Activated CD4-positive, alpha-beta memory T cell treated with anti-CD3 and anti-CD28 coated beads for 36 hours (primary cell): ENCODE results near the gene DOCK3. TPM values are rescaled to one million over a fixed set of nuclear protein-coding genes. Genes with fewer than 3 reads are reported as not detected.
"Not testable (repeated sequence)": the region's sequence is repeated elsewhere in the genome, so short reads cannot be mapped to it uniquely, and the experiment has no call there.

ENCODE experiments used
- CTCF ChIA-PET: fragments of 350-600 bp; sonication (Branson Sonifier 250); formaldehyde crosslinking; loops from one replicate; lab custom pipeline; 2021; ENCODE audit warnings: antibody characterized with exemption, inconsistent platforms; lab: Charles Lee
- POLR2A ChIA-PET: fragments of 350-600 bp; sonication (Branson Sonifier 250); formaldehyde crosslinking; loops from one replicate; lab custom pipeline; 2021; ENCODE audit warnings: antibody characterized with exemption; lab: Charles Lee
- DNase-seq: peaks from one replicate; pipeline ENCODE4 v3.0.0-alpha.2; 2020
- H3K27ac Mint-ChIP-seq: one replicate; pipeline ENCODE4 v1.8.0; 2021; ENCODE audit warnings: mixed read lengths
- H3K27me3 Mint-ChIP-seq: one replicate; pipeline ENCODE4 v1.8.0; 2021; ENCODE audit warnings: mixed read lengths
- H3K36me3 Mint-ChIP-seq: one replicate; pipeline ENCODE4 v1.8.0; 2021; ENCODE audit warnings: mixed read lengths
- H3K4me1 Mint-ChIP-seq: one replicate; pipeline ENCODE4 v1.8.0; 2021; ENCODE audit warnings: low read depth, mixed read lengths
- H3K4me3 Mint-ChIP-seq: one replicate; pipeline ENCODE4 v1.8.0; 2021; ENCODE audit warnings: mild to moderate bottlenecking, mixed read lengths
- H3K9me3 Mint-ChIP-seq: one replicate; pipeline ENCODE4 v1.8.0; 2021; ENCODE audit warnings: mixed read lengths
- intact Hi-C: fragments of 100-400 bp; cut with micrococcal nuclease; formaldehyde crosslinking; loops from one replicate; pipeline ENCODE4 v1.15.1; 2023
- total RNA-seq, 2 experiments: library from RNA; stranded (reverse); gene quantifications; one replicate each; pipeline ENCODE4 v1.2.3, GENCODE V29; 2021

The DOCK3 gene
- total RNA-seq, 2 experiments from 2014 or later: 2.7 to 2.9 TPM

GRCh38 chr3:51354172-51354571, 679.4 kb downstream of the DOCK3 start:
- CTCF ChIA-PET: no interaction called here
- no peaks in the 10 kb centered on the region for H3K27me3 Mint-ChIP-seq
- DNase-seq: no peak
- no peaks in the 10 kb centered on the region for H3K36me3 Mint-ChIP-seq
- intact Hi-C loops: no loop called here
- POLR2A ChIA-PET: no interaction called here
- H3K4me1 Mint-ChIP-seq: no peaks in the 10 kb centered on the region
- H3K9me3 Mint-ChIP-seq: no peaks in the 10 kb centered on the region
- no peak overlapping the region for H3K27ac Mint-ChIP-seq
- no peak overlapping the region for H3K4me3 Mint-ChIP-seq

GRCh38 chr3:51354731-51355615, 680.2 kb downstream of the DOCK3 start:
- Mint-ChIP-seq H3K27ac (no peak overlapping the region), H3K9me3 (no peaks in the 10 kb centered on the region), H3K4me1 (no peaks in the 10 kb centered on the region), H3K36me3 (no peaks in the 10 kb centered on the region), H3K27me3 (no peaks in the 10 kb centered on the region), H3K4me3 (no peak overlapping the region)
- CTCF ChIA-PET: interaction anchor here (1.1 kb wide), 1 partner anchor 383 kb away, joined by 3 read pairs; no protein-coding TSS in a partner anchor
- POLR2A ChIA-PET: no interaction called here
- intact Hi-C loops: no loop called here
- DNase-seq: no peak

- ChIA-PET POLR2A (no interaction called here), CTCF (no interaction called here)
- DNase-seq: no peak
- Mint-ChIP-seq H3K9me3 (no peaks in the 10 kb centered on the region), H3K4me3 (no peak overlapping the region), H3K4me1 (no peaks in the 10 kb centered on the region), H3K27ac (no peak overlapping the region), H3K36me3 (no peaks in the 10 kb centered on the region), H3K27me3 (no peaks in the 10 kb centered on the region)
- intact Hi-C loops: no loop called here
These were observed 681.3 kb downstream of the DOCK3 start for GRCh38 chr3:51355891-51356578.

- no peak for DNase-seq
- Mint-ChIP-seq H3K4me1 (no peaks in the 10 kb centered on the region), H3K4me3 (no peak overlapping the region), H3K9me3 (no peaks in the 10 kb centered on the region), H3K36me3 (peaks cover 2% of the 10 kb centered on the region), H3K27me3 (no peaks in the 10 kb centered on the region), H3K27ac (no peak overlapping the region)
- ChIA-PET CTCF (no interaction called here), POLR2A (no interaction called here)
- intact Hi-C loops: no loop called here
These were observed 683.1 kb downstream of the DOCK3 start for GRCh38 chr3:51357856-51358255.

GRCh38 chr3:51358981-51359380, 684.3 kb downstream of the DOCK3 start:
- intact Hi-C loops: no loop called here
- CTCF ChIA-PET: interaction anchor here (0.9 kb wide), 1 partner anchor 11 kb away, joined by 3 read pairs; no protein-coding TSS in a partner anchor
- no peak for DNase-seq
- Mint-ChIP-seq H3K4me1 (no peaks in the 10 kb centered on the region), H3K36me3 (peaks cover 5% of the 10 kb centered on the region), H3K9me3 (peaks cover 5% of the 10 kb centered on the region), H3K27me3 (no peaks in the 10 kb centered on the region), H3K4me3 (no peak overlapping the region), H3K27ac (no peak overlapping the region)
- POLR2A ChIA-PET: no interaction called here

- intact Hi-C loops: no loop called here
- Mint-ChIP-seq H3K4me3 (no peak overlapping the region), H3K4me1 (no peaks in the 10 kb centered on the region), H3K36me3 (peaks cover 5% of the 10 kb centered on the region), H3K27ac (no peak overlapping the region), H3K9me3 (peaks cover 7% of the 10 kb centered on the region), H3K27me3 (no peaks in the 10 kb centered on the region)
- ChIA-PET POLR2A (no interaction called here), CTCF (no interaction called here)
- DNase-seq: no peak
These were observed 686.1 kb downstream of the DOCK3 start for GRCh38 chr3:51360806-51361205.

- intact Hi-C loops: no loop called here
- Mint-ChIP-seq H3K4me1 (no peaks in the 10 kb centered on the region), H3K36me3 (peaks cover 5% of the 10 kb centered on the region), H3K27me3 (no peaks in the 10 kb centered on the region), H3K9me3 (peaks cover 7% of the 10 kb centered on the region), H3K27ac (no peak overlapping the region), H3K4me3 (no peak overlapping the region)
- DNase-seq: no peak
- POLR2A ChIA-PET: no interaction called here
- CTCF ChIA-PET: interaction anchor here (1.3 kb wide), 1 partner anchor 390 kb away, joined by 3 read pairs; no protein-coding TSS in a partner anchor
These were observed 687.0 kb downstream of the DOCK3 start for GRCh38 chr3:51361746-51362145.

- peaks cover 7% of the 10 kb centered on the region for H3K9me3 Mint-ChIP-seq
These were observed 687.7 kb downstream of the DOCK3 start for GRCh38 chr3:51362476-51362875.

GRCh38 chr3:51368276-51368675, 693.5 kb downstream of the DOCK3 start:
- H3K9me3 Mint-ChIP-seq, DNase-seq, H3K36me3 Mint-ChIP-seq, H3K4me1 Mint-ChIP-seq, intact Hi-C loops, H3K27ac Mint-ChIP-seq, H3K4me3 Mint-ChIP-seq, POLR2A ChIA-PET, H3K27me3 Mint-ChIP-seq: not testable (repeated sequence)
- CTCF ChIA-PET: interaction anchor here (0.6 kb wide), 1 partner anchor 254 kb away, joined by 5 read pairs; no protein-coding TSS in a partner anchor

More at GRCh38 chr3:51362476-51362875, 687.7 kb downstream of the DOCK3 start:
- Mint-ChIP-seq H3K4me3 (no peak overlapping the region), H3K36me3 (peaks cover 5% of the 10 kb centered on the region), H3K4me1 (no peaks in the 10 kb centered on the region), H3K27ac (no peak overlapping the region), H3K27me3 (no peaks in the 10 kb centered on the region)
- ChIA-PET POLR2A (no interaction called here), CTCF (interaction anchor here (1.3 kb wide), 1 partner anchor 391 kb away, joined by 3 read pairs; no protein-coding TSS in a partner anchor)
- intact Hi-C loops: no loop called here
- no peak for DNase-seq

- intact Hi-C loops: loop anchor here (1.0 to 10.0 kb wide), 4 partner anchors 267 to 756 kb away; no protein-coding TSS in a partner anchor
- ChIA-PET CTCF (interaction anchor here (0.7 to 3.6 kb wide), 14 partner anchors 8 to 822 kb away, joined by 3 to 41 read pairs (median 4); partner anchors contain the start of gene MAPKAPK3), POLR2A (no interaction called here)
- no peaks in the 10 kb centered on the region for H3K36me3 Mint-ChIP-seq
- DNase-seq: peak; percentile 63
- H3K4me1 Mint-ChIP-seq: no peaks in the 10 kb centered on the region
- H3K27me3 Mint-ChIP-seq: peaks cover 4% of the 10 kb centered on the region
- H3K9me3 Mint-ChIP-seq: no peaks in the 10 kb centered on the region
- no peak overlapping the region for H3K4me3 Mint-ChIP-seq
- no peak overlapping the region for H3K27ac Mint-ChIP-seq
These were observed 697.3 kb downstream of the DOCK3 start for GRCh38 chr3:51371943-51372557.

- ChIA-PET POLR2A (no interaction called here), CTCF (interaction anchor here (1.0 kb wide), 1 partner anchor 402 kb away, joined by 3 read pairs; no protein-coding TSS in a partner anchor)
- Mint-ChIP-seq H3K9me3 (no peaks in the 10 kb centered on the region), H3K36me3 (no peaks in the 10 kb centered on the region), H3K4me3 (no peak overlapping the region), H3K27ac (no peak overlapping the region), H3K27me3 (no peaks in the 10 kb centered on the region), H3K4me1 (no peaks in the 10 kb centered on the region)
- intact Hi-C loops: loop anchor here (2.0 to 10.0 kb wide), 3 partner anchors 269 to 697 kb away; no protein-coding TSS in a partner anchor
- DNase-seq: no peak
These were observed 699.1 kb downstream of the DOCK3 start for GRCh38 chr3:51373658-51374421.
